ENCODE results near the gene ARID1B. TPM values are rescaled to one million over a fixed set of nuclear protein-coding genes. Genes with fewer than 3 reads are reported as not detected.

Gene ARID1B
- 87.4 TPM for total RNA-seq
- long read RNA-seq, full-length matches to known transcripts, result 14 of 35 reads
- long read RNA-seq, partial matches to known transcripts, result 2 of 35 reads
- long read RNA-seq, other reads (novel, unspliced or antisense), result 19 of 35 reads

GRCh38 chr6:156776840-156777576 is at the start of gene ARID1B:
TSS of gene ARID1B (plus strand) at chr6:156777378. CDS start at chr6:156777681, 303 bp downstream.
- no peak for DNase-seq (ENCODE audit: low spot score)

GRCh38 chr6:156727715-156728385 is 49.3 kb upstream of the ARID1B start:
- no peak for DNase-seq (ENCODE audit: low spot score)

GRCh38 chr6:156729248-156729647 is 47.9 kb upstream of the ARID1B start:
- DNase-seq (ENCODE audit: low spot score), result no peak

GRCh38 chr6:156731396-156731795 is 45.8 kb upstream of the ARID1B start:
- no peak for DNase-seq (ENCODE audit: low spot score)

GRCh38 chr6:156735751-156736150 is 41.4 kb upstream of the ARID1B start:
- no peak for DNase-seq (ENCODE audit: low spot score)

GRCh38 chr6:156740604-156741003 is 36.6 kb upstream of the ARID1B start:
- DNase-seq (ENCODE audit: low spot score), result no peak

GRCh38 chr6:156741287-156742073 is 35.7 kb upstream of the ARID1B start:
- DNase-seq (ENCODE audit: low spot score), result no peak

- DNase-seq (ENCODE audit: low spot score), result no peak
Observed at GRCh38 chr6:156747715-156748114, 29.5 kb upstream of the ARID1B start.

GRCh38 chr6:156748504-156748903 is 28.7 kb upstream of the ARID1B start:
- DNase-seq (ENCODE audit: low spot score), result no peak

- DNase-seq (ENCODE audit: low spot score), result no peak
Observed at GRCh38 chr6:156752666-156753301, 24.4 kb upstream of the ARID1B start.

GRCh38 chr6:156756630-156757610 is 20.3 kb upstream of the ARID1B start:
- no peak for DNase-seq (ENCODE audit: low spot score)

- no peak for DNase-seq (ENCODE audit: low spot score)
Observed at GRCh38 chr6:156757849-156758248, 19.3 kb upstream of the ARID1B start.

- DNase-seq (ENCODE audit: low spot score), result no peak
Observed at GRCh38 chr6:156760377-156760776, 16.8 kb upstream of the ARID1B start.

- no peak for DNase-seq (ENCODE audit: low spot score)
Observed at GRCh38 chr6:156762547-156762946, 14.6 kb upstream of the ARID1B start.

- no peak for DNase-seq (ENCODE audit: low spot score)
Observed at GRCh38 chr6:156765117-156765516, 12.1 kb upstream of the ARID1B start.

- no peak for DNase-seq (ENCODE audit: low spot score)
Observed at GRCh38 chr6:156767603-156768467, 9.3 kb upstream of the ARID1B start.

- DNase-seq (ENCODE audit: low spot score), result no peak
Observed at GRCh38 chr6:156771047-156771446, 6.1 kb upstream of the ARID1B start.

GRCh38 chr6:156771761-156772160 is 5.4 kb upstream of the ARID1B start:
- DNase-seq (ENCODE audit: low spot score), result no peak

- no peak for DNase-seq (ENCODE audit: low spot score)
Observed at GRCh38 chr6:156773476-156773875, 3.7 kb upstream of the ARID1B start.

Data from mesenteric fat pad (tissue), 1 donor.